Measurements from ENCODE around the gene KCNIP4. TPM values are rescaled to one million over a fixed set of nuclear protein-coding genes. Genes with fewer than 3 reads are reported as not detected.

The KCNIP4 gene
- total and polyA plus RNA-seq, 2 of the 8 experiments (the other 6 are each of a cell fraction or from before 2014, with no cell fraction given), result 0.06 TPM; not detected in 1

- TF ChIP-seq, protein P1, sequence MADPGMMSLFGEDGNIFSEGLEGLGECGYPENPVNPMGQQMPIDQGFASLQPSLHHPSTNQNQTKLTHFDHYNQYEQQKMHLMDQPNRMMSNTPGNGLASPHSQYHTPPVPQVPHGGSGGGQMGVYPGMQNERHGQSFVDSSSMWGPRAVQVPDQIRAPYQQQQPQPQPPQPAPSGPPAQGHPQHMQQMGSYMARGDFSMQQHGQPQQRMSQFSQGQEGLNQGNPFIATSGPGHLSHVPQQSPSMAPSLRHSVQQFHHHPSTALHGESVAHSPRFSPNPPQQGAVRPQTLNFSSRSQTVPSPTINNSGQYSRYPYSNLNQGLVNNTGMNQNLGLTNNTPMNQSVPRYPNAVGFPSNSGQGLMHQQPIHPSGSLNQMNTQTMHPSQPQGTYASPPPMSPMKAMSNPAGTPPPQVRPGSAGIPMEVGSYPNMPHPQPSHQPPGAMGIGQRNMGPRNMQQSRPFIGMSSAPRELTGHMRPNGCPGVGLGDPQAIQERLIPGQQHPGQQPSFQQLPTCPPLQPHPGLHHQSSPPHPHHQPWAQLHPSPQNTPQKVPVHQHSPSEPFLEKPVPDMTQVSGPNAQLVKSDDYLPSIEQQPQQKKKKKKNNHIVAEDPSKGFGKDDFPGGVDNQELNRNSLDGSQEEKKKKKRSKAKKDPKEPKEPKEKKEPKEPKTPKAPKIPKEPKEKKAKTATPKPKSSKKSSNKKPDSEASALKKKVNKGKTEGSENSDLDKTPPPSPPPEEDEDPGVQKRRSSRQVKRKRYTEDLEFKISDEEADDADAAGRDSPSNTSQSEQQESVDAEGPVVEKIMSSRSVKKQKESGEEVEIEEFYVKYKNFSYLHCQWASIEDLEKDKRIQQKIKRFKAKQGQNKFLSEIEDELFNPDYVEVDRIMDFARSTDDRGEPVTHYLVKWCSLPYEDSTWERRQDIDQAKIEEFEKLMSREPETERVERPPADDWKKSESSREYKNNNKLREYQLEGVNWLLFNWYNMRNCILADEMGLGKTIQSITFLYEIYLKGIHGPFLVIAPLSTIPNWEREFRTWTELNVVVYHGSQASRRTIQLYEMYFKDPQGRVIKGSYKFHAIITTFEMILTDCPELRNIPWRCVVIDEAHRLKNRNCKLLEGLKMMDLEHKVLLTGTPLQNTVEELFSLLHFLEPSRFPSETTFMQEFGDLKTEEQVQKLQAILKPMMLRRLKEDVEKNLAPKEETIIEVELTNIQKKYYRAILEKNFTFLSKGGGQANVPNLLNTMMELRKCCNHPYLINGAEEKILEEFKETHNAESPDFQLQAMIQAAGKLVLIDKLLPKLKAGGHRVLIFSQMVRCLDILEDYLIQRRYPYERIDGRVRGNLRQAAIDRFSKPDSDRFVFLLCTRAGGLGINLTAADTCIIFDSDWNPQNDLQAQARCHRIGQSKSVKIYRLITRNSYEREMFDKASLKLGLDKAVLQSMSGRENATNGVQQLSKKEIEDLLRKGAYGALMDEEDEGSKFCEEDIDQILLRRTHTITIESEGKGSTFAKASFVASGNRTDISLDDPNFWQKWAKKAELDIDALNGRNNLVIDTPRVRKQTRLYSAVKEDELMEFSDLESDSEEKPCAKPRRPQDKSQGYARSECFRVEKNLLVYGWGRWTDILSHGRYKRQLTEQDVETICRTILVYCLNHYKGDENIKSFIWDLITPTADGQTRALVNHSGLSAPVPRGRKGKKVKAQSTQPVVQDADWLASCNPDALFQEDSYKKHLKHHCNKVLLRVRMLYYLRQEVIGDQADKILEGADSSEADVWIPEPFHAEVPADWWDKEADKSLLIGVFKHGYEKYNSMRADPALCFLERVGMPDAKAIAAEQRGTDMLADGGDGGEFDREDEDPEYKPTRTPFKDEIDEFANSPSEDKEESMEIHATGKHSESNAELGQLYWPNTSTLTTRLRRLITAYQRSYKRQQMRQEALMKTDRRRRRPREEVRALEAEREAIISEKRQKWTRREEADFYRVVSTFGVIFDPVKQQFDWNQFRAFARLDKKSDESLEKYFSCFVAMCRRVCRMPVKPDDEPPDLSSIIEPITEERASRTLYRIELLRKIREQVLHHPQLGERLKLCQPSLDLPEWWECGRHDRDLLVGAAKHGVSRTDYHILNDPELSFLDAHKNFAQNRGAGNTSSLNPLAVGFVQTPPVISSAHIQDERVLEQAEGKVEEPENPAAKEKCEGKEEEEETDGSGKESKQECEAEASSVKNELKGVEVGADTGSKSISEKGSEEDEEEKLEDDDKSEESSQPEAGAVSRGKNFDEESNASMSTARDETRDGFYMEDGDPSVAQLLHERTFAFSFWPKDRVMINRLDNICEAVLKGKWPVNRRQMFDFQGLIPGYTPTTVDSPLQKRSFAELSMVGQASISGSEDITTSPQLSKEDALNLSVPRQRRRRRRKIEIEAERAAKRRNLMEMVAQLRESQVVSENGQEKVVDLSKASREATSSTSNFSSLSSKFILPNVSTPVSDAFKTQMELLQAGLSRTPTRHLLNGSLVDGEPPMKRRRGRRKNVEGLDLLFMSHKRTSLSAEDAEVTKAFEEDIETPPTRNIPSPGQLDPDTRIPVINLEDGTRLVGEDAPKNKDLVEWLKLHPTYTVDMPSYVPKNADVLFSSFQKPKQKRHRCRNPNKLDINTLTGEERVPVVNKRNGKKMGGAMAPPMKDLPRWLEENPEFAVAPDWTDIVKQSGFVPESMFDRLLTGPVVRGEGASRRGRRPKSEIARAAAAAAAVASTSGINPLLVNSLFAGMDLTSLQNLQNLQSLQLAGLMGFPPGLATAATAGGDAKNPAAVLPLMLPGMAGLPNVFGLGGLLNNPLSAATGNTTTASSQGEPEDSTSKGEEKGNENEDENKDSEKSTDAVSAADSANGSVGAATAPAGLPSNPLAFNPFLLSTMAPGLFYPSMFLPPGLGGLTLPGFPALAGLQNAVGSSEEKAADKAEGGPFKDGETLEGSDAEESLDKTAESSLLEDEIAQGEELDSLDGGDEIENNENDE (IDR thresholded peaks at IDR 0.05; ENCODE audit: insufficient replicate concordance, low read length), result no peak
- TF ChIP-seq CTCF (IDR thresholded peaks at IDR 0.05; ENCODE audit: control extremely low read depth in 1 of 3, insufficient read depth in 1 of 3, low read depth in 1 of 3, low read length in 3 of 3) (no peak), POLR2A (IDR thresholded peaks at IDR 0.05; ENCODE audit: control extremely low read depth in 1 of 2, low read depth in 2 of 2, low read length in 2 of 2) (no peak), SIRT6 (IDR thresholded peaks at IDR 0.05; ENCODE audit: low read length) (no peak), HDAC6 (IDR thresholded peaks at IDR 0.05; ENCODE audit: low read depth, low read length) (no peak)
These were observed 481.0 kb downstream of the KCNIP4 start (continued) for GRCh38 chr4:21467551-21467950.

Data from H1 (cell line).